Omental fat pad (tissue), 4 donors: ENCODE results near the gene UBAC1. TPM values are rescaled to one million over a fixed set of nuclear protein-coding genes. Genes with fewer than 3 reads are reported as not detected.
"Not testable (repeated sequence)": the region's sequence is repeated elsewhere in the genome, so short reads cannot be mapped to it uniquely, and the experiment has no call there.

Experiments
- ATAC-seq: fragments of 150-250 bp; one replicate; pipeline ENCODE4 v1.9.1; 2016; ENCODE audit warnings: mild to moderate bottlenecking, moderate library complexity; ENCODE audit not compliant: low FRiP score
- DNase-seq: peaks from one replicate; pipeline ENCODE4 v3.0.0-alpha.2; 2019; ENCODE audit warnings: low spot score
- total RNA-seq, 4 donors: library from RNA; depleted of rRNA; stranded (reverse); fragments of >200 nt; gene quantifications; one replicate each; pipeline ENCODE4 v1.1.0, GENCODE V29; 2016
- TF ChIP-seq, protein P1 (sequence below), 3 donors: fragments of 450-650 bp; IDR thresholded peaks; one replicate each; pipeline ENCODE4 v1.5.1; 2016 to 2017; ENCODE audit warnings: antibody characterized with exemption in 3 of 3, mild to moderate bottlenecking in 3 of 3, moderate library complexity in 2 of 3

The UBAC1 gene
- total RNA-seq, 4 donors from 2014 or later: 28.4 to 56.7 (median 34.6) TPM

DNA sequence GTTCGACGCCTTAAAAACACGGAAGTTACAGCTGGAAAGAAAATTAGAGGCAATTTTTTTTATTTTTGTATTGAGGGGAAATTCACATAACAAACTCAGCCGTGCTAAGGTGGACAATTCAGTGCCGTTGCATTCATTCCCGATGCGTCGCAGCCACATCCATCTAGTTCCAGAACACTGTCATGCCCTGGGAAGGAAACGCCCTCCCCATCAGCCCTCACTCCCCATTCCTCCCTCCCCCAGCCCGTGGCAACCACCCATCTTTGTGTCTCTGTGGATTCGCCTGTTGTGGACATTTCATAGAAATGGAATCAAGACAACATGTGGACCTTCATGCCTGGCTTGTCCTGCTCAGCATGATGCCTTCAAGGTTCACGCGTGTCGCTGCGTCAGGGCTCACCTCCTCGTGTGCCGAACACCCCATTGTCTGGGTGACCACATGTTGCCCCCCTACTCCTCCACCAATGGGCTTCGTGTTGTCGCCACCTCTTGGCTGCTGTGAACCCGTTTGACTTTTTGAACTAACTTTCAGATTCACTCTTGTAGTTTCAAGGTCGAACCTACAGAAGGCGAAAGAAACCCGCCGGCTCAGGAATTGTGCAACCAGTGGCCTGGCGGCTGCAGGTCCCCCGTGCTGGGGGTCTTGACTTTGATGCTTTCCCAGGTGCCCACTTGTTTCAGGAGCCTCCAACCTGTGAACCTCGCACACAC, 36.4 kb downstream of the UBAC1 start:
- ATAC-seq: no peak
- TF ChIP-seq, protein P1, sequence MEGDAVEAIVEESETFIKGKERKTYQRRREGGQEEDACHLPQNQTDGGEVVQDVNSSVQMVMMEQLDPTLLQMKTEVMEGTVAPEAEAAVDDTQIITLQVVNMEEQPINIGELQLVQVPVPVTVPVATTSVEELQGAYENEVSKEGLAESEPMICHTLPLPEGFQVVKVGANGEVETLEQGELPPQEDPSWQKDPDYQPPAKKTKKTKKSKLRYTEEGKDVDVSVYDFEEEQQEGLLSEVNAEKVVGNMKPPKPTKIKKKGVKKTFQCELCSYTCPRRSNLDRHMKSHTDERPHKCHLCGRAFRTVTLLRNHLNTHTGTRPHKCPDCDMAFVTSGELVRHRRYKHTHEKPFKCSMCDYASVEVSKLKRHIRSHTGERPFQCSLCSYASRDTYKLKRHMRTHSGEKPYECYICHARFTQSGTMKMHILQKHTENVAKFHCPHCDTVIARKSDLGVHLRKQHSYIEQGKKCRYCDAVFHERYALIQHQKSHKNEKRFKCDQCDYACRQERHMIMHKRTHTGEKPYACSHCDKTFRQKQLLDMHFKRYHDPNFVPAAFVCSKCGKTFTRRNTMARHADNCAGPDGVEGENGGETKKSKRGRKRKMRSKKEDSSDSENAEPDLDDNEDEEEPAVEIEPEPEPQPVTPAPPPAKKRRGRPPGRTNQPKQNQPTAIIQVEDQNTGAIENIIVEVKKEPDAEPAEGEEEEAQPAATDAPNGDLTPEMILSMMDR (IDR thresholded peaks at IDR 0.05): no peak
- no peak for DNase-seq

DNA sequence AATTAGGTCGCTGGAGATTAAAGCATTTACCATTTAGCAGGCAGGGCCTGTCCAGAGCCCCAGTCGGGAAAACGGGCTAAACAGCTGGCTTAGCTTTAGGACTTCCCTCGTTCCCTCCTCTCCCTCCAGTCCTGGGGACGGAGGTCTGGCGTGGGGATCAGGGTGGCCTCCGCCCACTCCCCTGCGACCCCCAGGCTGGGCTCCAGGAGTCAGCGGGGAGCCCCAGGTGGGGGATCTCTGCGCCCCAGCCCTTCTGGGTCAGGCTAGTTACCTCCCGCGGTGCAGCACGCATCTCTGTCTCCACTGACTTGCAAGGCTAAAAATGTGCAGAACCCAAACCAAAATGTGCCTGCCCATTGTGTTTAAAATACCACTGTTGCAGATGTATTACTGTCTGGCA, 37.7 kb downstream of the UBAC1 start:
- DNase-seq (no peak), ATAC-seq (no peak)
- TF ChIP-seq, protein P1 (IDR thresholded peaks at IDR 0.05): no peak

DNA sequence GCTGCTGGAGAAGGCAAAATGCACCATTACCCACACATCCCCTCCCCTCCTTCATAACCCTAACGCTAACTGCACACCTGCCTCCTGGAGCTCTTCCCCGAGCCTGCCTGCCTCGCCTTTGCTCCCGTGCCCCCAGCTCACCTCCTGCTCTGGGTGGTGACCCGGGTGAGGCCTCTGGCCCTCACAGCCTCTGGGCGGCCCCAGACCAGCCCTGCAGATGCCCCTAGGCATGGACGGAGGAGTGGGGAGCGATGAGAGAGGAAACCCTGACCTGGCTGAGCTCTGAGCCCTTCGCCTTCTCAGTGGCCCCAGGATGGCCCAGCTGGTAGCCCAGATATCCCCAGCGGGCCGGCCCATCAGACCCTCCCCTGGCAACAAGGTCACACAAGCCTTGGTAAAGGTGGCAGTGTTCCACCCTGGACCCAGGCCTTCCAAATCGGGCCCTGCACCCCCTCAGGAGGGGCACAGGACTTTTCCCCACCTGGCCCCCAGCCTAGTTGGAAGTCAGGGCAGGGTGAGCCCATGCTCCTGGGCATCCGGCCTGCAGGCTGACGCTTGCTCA, 39.3 kb downstream of the UBAC1 start:
- DNase-seq (no peak), ATAC-seq (no peak)
- TF ChIP-seq, protein P1 (IDR thresholded peaks at IDR 0.05): no peak

DNA sequence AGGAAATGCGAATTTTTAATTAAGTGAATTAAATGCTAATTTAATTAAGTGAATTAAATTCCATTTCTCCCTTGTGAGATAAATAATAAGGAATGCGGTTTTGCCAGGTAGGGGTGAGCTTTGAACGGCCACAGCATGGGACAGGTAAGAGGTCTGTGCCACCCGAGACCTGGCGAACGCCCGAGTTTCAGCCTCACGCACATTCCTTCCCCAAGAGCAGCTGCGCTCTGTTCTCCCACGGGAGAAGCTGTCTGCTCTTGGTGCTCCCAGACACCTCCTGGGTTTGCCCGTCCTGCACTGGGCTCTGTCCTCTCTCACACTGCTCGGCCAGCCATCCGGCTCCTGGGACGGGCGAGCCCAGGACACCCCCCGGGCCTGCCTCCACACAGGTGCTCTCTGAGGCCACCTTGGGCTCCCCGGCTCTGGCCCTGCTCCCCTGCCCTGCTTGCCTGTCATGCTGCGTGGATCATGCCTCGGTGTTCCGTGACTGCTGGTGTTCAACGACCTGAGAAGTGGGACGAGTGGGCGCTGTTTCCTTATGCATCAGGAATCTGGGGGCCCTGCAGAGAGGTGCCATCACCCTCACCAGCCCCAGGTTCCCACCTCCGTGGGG, 40.1 kb downstream of the UBAC1 start:
- DNase-seq: no peak
- TF ChIP-seq, protein P1 (IDR thresholded peaks at IDR 0.05): no peak
- ATAC-seq: no peak

DNA sequence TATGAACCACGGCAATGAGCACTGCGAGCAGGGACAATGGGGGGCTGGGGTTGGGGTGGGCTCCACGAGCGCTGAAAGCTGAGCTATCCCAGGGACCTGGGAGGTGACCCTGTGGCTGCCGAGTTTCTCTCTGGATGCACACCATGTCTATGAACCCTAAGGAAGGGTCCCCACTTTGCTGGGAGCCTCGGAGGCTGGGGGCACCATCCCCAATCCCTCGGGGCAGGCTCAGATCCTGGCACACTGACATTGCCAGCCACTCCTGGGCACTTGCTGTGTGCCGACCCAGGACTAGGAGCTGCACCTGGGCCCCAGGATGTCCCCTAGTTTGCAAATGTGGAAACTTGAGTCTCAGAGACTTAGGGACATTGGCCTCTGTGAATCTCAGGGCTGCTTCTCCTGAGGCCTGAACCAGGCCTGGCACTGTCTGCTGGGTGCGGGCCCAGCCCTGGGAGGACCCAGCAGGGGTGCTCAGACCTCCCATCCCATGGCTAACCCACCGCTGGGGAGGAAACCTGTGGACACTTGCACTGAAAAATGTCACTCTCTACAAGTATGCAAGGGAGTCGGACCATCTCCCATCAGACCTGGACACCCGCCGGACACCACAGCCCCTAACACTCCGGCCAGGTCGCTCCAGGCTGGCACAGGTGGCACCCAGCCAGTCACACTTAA, 40.8 kb downstream of the UBAC1 start:
- ATAC-seq: no peak
- DNase-seq: no peak
- TF ChIP-seq, protein P1 (IDR thresholded peaks at IDR 0.05): no peak

DNA sequence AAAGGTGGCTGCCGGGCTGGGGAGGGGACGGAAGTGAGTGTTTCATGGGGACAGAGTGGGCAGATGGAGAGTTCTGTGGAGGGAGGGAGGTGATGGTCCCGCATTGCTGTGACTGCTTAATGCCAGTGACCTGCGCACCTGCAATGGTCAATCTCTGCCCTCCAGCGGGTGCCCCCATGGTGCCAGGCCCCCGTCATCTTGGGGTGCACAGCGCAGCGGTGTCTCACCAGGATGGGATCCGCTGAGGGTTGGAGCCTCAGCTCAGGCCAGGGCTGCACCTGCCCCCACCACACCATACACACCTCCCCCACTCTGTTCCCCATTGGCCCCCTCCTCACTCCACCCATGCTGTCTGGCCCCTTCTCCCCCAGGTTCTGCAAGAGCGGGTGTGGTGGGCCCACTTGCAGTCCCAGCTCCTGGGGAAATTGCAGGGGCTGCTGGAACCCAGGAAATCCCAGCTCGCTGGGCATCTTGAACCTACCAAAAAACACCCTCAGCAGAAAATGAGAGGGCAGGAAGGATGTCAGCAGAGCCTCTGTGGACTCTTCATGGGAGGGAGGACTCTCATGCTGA, 41.8 kb downstream of the UBAC1 start:
- TF ChIP-seq, protein P1 (IDR thresholded peaks at IDR 0.05): no peak
- ATAC-seq (no peak), DNase-seq (no peak)

DNA sequence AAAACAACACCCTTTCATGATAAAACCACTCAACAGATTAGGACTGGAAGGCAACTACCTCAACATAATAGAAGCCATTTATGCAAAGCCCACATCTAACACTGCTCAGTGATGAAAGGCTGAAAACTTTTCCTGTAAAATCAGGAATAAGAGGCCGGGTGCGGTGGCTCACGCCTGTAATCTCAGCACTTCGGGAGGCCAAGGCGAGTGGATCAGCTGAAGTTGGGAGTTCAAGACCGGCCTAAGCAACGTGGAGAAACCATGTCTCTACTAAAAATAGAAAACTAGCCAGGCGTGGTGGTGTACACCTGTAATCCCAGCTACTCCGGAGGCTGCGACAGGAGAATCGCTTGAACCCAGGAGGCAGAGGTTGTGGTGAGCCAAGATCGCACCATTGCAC, 44.9 kb downstream of the UBAC1 start:
- ATAC-seq, DNase-seq: not testable (repeated sequence)
